GM19239 (cell line): ENCODE results near the gene PCNX4.

Experiments used
- DNase-seq: peaks from one replicate; pipeline ENCODE4 v3.0.0; 2011; ENCODE audit warnings: low spot score; ENCODE audit not compliant: insufficient read length
- FAIRE-seq: peaks from 2 replicates; lab custom pipeline; 2011; peaks lifted over from hg19 to GRCh38; lab: Jason Lieb, UNC

The PCNX4 gene

DNA sequence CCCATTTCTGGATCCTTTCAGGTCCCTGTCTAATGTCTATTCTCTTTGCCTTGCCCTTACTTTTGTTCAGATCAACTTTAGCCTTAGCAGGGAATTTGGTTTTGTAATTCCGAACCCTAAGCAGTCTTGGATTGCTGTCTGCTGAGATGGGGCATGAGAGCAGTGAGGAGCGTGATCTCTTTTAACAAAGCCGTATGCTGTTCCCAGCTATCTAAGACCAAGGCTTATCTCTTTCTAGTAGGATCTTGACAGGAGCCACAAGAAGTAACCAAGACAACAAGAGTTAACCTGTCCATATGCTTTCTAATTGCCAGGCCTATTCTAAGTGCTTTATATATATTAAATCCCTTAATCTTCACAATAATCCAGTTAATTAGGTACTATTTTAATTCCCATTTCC is 78.0 kb downstream of the PCNX4 start:
- DNase-seq (no peak), FAIRE-seq (no peak)

DNA sequence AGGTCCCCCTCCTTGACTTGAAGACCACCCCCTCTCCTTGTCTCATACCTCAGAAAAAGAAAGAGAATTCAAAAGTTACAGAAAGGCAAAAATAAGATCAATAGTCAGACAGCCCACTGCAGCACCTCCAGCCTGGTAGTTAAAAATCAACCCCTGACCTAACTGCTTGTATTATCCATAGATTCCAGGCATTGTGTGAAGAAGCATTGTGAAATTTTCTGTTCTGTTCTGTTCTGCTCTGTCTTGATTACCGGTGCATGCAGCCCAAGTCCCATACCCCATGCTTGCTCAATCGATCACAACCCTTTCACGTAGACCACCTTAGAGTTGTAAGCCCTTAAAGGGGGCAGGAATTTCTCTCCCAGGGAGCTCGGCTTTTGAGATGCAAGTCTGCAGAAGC is 79.2 kb downstream of the PCNX4 start:
- DNase-seq (no peak), FAIRE-seq (no peak)

- FAIRE-seq (no peak), DNase-seq (no peak)
These were observed 80.0 kb downstream of the PCNX4 start for GRCh38 chr14:60171690-60172089.

DNA sequence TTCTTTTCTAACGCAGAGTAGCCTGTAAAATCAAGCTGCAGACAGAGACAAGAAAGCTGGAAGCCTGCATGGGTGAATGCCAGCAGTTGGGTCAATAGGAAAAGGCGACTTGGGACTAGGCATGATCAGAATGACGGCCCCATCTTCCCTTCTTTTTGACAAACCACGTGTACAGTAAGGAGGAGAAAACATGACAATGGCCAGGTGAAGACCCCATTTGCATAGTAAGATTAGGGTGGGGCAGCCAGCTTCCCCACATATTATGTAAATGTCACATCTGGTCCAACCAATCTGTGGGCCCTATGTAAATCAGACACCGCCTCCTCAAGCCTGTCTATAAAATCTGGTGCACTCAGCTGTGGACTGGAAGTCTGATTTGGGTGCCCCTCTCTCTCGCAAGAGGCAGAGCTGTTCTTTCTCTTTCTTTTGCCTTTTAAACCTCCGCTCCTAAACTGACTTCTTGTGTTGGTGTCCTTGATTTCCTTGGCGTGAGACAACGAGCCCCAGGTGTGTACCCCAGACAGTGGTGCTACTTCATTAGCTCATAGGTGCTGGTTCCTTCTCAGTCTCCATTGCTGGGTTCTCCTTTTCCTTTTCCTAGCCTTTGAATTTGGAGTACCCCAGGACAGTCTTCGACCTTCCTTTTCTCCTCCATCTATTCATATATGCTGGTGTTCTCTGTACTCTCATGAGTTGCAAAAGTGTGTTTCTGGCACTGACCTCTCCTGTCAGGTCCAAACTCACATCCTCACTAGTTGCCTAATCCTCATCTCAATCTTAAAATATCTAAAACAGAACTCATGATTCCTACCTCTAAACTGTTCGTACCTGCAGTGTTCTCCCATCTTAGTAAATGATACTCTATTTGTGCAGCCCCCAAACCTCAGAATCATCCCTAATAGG is 82.9 kb downstream of the PCNX4 start:
- FAIRE-seq (no peak), DNase-seq (no peak)

- FAIRE-seq = no peak
These were observed 83.7 kb downstream of the PCNX4 start for GRCh38 chr14:60175255-60175902.

DNA sequence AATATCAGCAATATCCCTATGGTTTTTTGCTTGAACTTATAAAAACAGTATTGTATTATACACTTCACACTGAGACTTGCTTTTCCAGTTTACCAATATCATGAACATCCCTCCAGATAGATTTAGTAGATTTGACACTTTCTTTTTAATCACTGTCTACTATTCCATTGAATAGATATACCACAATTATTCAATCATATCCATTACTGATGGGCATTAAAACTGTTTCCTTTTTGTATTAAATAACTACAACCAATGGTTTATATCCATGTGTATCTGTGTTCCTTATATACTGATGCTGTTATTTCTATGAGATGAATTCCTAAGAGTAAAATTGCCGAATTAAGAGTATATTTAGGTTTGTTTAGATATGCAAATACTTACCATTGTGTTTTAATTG is 86.4 kb downstream of the PCNX4 start:
- no peak for FAIRE-seq
- DNase-seq = no peak

More at GRCh38 chr14:60175255-60175902, 83.7 kb downstream of the PCNX4 start:
- DNase-seq = no peak

- DNase-seq = no peak
- no peak for FAIRE-seq
These were observed 87.1 kb downstream of the PCNX4 start for GRCh38 chr14:60178820-60179219.

- DNase-seq (no peak), FAIRE-seq (no peak)
These were observed 87.7 kb downstream of the PCNX4 start for GRCh38 chr14:60179431-60179869.

DNA sequence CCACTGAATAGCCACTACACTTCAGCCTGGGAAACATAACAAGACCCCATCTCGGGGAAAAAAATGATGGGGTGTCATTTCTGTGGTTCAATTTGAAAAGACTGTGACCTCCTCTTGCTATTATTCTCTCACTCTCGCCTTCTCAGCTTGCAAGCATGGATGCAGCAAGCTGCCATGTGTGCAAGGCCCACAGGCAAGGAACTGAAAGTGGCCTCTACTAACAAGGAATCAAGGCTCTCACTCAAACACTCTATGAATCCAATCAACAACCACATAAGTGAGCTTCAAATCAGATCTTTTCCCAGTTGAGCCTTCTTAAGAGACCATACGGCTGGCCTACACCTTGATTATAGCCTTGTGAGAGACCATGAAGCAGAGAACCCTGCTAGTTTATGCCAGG is 91.4 kb downstream of the PCNX4 start:
- DNase-seq = no peak
- peak; percentile 64 for FAIRE-seq

GRCh38 chr14:60183741-60184140 is 92.0 kb downstream of the PCNX4 start:
- DNase-seq = no peak
- FAIRE-seq = no peak

- FAIRE-seq (peak; percentile 84), DNase-seq (no peak)
These were observed 92.6 kb downstream of the PCNX4 start for GRCh38 chr14:60184146-60184904.

GRCh38 chr14:60184905-60185555 is 93.3 kb downstream of the PCNX4 start:
- FAIRE-seq = no peak
- no peak for DNase-seq

GRCh38 chr14:60188115-60188514 is 96.4 kb downstream of the PCNX4 start:
- DNase-seq = no peak
- peak; percentile 23 for FAIRE-seq

DNA sequence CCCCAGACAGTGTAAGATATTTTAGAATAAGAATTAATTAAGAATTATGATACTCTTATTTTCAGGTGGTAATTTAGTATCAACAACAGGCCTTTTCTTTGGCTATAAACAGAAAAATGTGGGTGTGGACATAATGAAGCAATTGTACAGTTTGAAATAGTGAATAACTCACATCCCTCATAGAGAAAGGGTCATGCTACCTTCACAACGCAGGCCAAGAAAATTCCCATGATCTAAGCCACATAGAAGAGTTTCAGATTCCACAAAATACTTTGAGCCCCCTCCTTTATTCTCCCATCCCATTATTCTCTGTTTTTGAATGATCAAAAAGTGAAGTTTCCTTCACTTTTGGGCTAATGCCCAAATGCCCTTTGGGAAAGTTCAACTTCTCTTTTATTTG is 97.0 kb downstream of the PCNX4 start:
- no peak for FAIRE-seq
- no peak for DNase-seq

DNA sequence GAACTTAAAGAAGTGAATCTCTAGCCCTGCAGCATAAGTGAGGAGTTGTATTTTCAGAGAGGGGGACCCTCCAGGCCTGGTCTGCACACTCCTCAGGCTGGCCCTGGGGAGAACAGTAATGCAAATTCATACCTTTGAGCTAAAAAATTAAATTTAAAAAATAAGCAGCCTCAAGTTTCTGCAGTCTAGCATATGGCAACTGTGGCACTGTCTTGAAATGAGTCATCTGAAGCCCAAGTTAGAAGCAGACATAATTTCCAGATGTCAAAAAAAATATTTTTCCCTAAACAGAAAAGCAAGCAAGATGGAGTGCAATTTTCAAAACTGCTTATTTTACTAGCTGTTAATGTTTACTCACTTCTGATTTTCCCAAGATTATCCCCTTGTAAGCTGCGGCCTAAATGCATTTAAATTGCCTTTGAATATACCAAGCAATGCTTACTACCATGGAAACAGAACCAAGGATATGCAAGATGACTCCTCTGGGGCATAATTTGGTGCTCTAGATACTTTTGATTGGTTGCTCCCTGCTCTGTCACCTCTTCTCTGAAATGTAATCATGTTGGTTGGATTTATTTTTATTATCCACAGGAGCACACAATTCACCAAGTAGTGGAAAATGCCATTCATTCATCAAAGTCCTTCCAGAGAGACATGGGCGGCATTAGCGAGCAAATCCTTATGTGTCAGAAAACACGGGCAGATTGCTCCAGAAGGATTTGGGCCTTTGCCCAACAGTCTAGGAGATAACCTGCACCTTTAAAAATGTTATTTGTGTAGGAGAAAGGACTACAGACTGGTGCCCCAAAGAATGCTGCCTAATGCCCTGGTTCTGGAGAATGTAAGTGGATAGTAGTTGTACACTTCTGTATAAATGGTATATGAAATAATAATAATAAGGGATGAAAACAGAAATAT is 98.5 kb downstream of the PCNX4 start:
- DNase-seq (no peak), FAIRE-seq (no peak)

DNA sequence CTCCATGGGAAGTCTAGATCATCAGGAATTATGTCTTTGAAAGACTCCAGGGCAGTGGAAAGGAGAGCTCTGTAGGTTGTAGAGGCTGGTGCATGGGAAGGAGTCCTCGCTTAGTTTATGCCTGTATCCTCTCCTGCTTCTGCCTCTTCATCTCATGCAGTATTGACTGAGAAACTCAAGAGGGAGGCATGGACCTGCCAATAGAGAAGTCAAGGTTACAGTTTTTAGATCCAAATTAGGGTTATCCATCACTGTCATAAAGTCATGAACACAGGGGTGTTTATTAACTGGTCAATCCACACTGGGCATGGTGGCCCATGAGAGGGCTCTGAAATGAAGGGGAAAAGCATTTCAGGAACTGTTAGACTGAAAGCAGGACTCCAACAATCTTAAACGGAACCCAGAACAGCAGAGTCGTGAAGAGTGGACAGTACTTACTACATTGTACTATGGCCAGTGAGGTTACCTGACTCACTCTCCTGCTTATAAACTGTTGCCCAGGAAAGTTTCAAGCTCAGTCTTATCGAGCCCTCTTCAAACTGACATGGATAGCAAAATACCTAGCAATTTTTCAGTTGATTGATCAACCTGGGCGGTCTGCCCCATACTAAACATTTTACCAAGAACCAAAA is 103.6 kb downstream of the PCNX4 start:
- DNase-seq (no peak), FAIRE-seq (peak; percentile 83)

GRCh38 chr14:60196291-60196690 is 104.6 kb downstream of the PCNX4 start:
- no peak for DNase-seq

DNA sequence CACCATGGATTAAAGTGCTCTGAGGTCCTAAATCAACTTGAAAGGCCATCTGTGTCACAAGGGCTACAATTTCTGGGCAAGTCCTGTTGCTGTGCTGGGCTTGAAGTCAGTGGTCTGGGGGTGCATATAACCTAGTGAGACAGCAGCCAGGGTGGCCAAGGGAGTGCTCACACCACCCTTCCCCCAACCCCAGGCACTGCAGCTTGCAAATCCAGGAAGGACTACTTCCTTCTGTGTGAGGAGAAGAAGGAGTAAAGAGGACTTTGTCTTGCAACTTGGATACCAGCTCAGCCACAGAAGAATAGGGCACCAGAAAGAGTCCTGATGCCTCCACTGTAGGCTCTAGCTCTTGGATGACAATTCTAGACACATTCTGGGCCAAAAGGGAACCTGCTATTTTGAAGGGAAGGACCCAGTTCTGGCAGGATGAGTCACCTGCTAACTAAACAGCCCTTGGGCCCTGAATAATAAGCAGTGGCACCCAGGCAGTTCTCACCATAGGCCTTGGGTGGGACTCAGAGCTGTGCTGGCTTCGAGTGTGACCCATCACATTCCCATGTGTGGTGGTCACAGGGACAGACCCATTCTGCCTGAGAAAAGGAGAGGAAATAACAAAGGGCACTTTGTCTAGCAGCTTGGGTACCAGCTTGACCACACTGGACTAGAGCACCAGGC is 106.0 kb downstream of the PCNX4 start:
- no peak for DNase-seq
- FAIRE-seq = no peak

More at GRCh38 chr14:60196291-60196690, 104.6 kb downstream of the PCNX4 start:
- FAIRE-seq = no peak
